Esophagus mucosa (tissue), 1 donor: ENCODE measurements around the gene FLYWCH2. TPM values are rescaled to one million over a fixed set of nuclear protein-coding genes. Genes with fewer than 3 reads are reported as not detected.

ENCODE experiments used
- ATAC-seq: fragments of 200-7000 bp; cut with Tn5 transposase; one replicate; pipeline ENCODE4 v1.9.1; 2020
- total RNA-seq: library from RNA; stranded (reverse); gene quantifications from one replicate; pipeline ENCODE4 v1.2.4, GENCODE V29; 2023
- donor health status: DM: yes; HTN: yes; CAD: no.

FLYWCH2 gene
- total RNA-seq, 1 donor from 2014 or later: 19.5 TPM

GRCh38 chr16:2854700-2855309, 28.2 kb upstream of the FLYWCH2 start:
- ATAC-seq: no peak

DNA sequence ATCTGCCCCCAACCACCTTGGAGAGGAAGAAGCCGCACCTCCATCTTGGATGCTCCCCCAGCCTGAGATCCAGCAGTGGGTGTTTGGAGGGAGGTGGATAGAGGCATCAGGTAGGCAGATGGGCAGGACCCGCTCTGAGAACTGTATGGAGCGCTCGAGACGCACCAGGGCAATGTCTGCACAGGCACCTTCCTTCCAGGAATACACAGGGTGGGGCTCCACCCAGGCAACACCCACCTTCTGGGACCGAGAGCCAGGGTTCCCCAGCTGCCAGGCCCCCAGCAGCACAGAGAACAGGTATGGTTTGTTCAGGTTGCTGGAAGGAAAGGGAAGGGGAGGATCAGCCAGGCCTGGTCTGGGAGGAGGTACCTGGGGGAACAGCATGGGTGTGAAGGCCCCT, 27.5 kb upstream of the FLYWCH2 start:
- ATAC-seq: peak; percentile 25

GRCh38 chr16:2856061-2856670, 26.8 kb upstream of the FLYWCH2 start:
- peak; percentile 56 for ATAC-seq

DNA sequence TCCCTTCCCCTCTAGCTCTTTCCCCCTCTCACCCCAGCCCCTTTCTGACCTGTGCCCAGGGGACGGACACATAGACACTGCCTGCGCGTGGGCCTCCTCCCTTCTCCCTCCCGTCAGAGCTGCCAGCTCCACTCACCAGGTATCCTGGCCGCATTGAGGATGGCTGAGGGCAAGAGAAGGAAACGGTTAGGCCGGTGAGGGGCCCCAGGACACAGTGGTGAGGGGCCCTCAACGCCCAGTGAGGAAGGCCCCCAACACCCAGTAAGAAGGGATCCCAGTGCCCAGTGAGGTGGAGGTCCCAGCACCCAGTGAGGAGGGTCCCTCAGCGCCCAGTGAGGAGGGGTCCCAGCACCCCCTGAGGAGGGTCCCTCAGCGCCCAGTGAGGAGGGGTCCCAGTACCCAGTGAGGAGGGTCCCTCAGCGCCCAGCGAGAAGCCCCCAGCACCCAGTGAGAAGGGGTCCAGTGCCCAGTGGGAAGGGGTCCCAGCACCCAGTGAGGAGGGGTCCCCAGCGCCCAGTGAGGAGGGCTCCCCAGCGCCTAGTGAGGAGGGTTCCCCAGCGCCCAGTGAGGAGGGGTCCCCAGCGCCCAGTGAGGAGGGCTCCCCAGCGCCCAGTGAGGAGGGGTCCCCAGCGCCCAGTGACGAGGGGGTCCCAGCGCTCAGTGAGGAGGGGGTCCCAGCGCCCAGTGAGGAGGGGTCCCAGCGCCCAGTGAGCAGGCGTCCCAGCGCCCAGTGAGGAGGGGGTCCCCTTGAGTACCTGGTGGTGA, 26.1 kb upstream of the FLYWCH2 start:
- no peak for ATAC-seq

- ATAC-seq: peak; percentile 74
Measured at GRCh38 chr16:2857451-2858244, 25.4 kb upstream of the FLYWCH2 start, which contains the start of gene PRSS22. TSS of gene PRSS22 (minus strand) at chr16:2858170. CDS start at chr16:2858104, 66 bp downstream.

- peak; percentile 76 for ATAC-seq
Measured at GRCh38 chr16:2858245-2859025, 24.6 kb upstream of the FLYWCH2 start.

- no peak for ATAC-seq
Measured at GRCh38 chr16:2859686-2860265, 23.2 kb upstream of the FLYWCH2 start.

DNA sequence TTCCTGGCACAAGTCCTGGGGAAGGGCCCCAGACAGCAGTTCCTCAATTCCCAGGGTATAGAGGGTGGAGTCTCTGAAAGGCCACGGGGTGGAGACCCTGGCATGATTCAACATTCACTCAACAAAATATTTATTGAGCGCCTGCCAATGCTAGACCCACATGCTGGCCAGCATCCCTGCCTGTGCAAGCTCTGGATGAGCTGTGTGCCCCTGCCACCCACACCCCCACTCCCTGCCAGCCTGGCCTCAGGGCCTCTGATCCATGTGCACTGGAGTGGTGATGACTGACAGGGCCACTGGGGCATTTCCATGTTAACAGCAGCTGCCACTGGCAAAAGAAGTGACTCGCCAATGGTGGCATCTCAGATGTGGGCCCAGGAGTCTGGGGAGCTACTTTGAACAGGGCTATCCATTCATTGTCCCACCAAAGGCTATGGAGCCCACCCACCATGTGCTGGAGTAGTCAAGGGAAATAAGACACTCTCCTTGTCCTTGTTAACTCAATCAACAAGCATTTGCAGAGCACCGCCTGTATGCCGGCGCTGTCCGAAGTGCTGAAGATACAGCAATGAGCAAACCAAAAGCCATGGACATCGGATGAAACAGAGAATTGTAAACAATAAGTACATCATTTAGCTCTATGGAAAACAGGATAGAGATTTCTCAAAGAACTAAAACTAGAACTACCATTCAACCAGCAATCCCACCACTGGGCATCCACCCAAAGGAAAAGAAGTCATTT, 22.0 kb upstream of the FLYWCH2 start:
- ATAC-seq: no peak

DNA sequence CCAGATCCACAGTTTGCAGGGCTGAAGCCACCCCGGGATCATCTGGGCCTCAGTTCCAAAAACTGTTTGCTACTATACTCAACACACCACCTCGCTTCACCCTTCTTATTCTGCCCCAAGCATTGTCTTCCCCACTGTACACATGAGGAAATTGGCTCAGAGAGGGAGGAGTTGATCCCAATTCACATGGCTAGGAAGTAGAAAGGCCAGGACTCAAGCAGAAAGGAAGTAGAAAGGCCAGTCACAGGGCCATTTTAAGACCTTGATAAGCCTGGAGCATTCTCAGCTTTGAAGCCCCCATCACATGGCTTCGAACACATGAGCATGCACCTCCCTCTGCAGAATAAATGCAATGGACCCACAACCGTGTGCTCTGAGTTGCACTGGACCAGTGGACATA, 17.4 kb upstream of the FLYWCH2 start:
- ATAC-seq: no peak

DNA sequence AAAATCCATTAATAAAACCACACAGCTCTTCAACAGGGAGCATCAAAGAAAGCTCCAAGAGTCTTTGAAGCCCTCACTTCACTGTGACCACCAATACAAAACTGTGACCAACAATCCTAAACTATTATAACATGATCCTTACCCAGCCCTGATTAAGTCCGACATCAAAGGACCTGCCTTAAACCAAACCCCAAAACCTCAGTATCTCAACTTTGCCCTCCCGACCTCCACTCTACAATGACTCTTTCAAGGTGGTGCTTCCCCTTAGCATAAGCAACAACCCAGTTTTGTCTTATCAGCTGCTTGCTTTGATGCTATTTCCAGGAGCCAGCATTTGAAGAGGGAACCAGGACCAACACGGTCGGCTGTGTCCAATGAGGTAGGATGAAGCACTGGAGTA, 16.6 kb upstream of the FLYWCH2 start:
- no peak for ATAC-seq

- ATAC-seq: no peak
Measured at GRCh38 chr16:2867661-2867986, 15.4 kb upstream of the FLYWCH2 start.

GRCh38 chr16:2867987-2868789, 14.8 kb upstream of the FLYWCH2 start:
- ATAC-seq: peak; percentile 94

DNA sequence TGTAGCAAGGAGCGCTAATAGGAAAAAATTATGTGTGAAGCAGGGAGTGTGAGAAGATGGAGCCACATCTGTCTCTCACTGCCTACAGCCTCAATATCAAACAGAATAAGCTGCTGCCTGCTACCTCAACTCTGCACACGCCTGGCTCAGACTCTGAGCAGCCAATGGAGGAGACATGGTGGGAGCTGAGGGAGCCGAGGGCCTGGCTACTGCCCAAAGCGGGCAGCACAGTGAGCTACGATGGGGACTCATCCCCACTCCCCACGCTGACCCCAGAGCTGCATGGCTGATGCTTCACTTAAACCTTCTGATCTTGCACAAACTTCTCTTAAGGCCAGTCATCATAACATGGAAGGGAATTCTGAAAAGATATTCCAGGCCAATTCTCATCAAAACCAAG, 11.1 kb upstream of the FLYWCH2 start:
- ATAC-seq: no peak

- no peak for ATAC-seq
Measured at GRCh38 chr16:2874032-2874911, 8.7 kb upstream of the FLYWCH2 start.

DNA sequence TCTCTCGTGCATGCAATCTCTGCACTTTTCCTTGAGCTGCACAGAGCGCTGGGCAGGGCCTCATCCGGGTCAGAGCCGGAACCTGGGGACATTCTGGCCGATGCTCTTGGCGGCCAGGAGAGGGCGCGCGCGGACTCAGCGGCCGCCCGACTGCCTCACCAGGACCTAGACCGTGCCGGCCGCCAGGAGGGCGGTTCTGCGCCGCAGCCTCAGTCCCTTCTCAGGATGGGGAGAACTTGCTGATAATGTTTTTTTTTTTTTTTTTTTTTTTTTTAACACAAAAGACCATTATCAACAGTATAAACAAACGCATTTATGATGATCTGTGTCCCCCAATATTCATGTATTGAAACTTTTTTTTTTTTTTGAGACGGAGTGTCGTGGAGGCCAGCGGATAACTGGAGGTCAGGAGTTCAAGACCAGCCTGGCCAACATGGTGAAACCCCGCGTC, 8.1 kb upstream of the FLYWCH2 start:
- ATAC-seq: peak; percentile 97

DNA sequence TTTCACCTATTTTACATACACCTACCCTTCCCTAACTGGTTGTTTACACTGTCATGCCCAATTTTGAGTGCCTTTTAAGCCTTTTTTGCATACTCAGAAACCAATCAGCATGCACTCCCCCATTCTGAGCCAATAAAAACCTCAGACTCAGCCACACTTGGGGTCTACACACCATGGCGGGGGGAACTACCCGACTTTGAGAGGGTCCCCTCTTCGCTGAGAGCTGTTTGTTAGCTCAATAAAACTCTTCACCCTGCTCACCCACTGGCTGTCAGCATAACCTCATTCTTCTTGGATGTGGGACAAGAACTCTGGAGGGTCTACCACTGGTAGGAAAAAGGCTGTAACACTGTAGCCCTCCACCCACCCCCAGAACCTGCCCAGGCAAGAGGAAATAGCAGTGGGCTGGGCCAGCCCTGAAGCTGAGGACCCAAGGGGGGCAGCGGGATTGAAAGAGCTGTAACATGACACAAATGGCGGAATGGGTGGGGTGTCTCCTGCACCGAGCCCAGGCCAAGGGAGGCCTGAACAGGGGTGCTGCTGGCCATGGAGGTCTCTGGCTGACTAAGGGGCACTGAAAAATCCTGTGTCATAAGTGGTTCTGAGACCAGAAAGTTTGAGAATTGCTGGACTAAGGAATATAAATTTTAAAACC, 3.0 kb upstream of the FLYWCH2 start:
- no peak for ATAC-seq

DNA sequence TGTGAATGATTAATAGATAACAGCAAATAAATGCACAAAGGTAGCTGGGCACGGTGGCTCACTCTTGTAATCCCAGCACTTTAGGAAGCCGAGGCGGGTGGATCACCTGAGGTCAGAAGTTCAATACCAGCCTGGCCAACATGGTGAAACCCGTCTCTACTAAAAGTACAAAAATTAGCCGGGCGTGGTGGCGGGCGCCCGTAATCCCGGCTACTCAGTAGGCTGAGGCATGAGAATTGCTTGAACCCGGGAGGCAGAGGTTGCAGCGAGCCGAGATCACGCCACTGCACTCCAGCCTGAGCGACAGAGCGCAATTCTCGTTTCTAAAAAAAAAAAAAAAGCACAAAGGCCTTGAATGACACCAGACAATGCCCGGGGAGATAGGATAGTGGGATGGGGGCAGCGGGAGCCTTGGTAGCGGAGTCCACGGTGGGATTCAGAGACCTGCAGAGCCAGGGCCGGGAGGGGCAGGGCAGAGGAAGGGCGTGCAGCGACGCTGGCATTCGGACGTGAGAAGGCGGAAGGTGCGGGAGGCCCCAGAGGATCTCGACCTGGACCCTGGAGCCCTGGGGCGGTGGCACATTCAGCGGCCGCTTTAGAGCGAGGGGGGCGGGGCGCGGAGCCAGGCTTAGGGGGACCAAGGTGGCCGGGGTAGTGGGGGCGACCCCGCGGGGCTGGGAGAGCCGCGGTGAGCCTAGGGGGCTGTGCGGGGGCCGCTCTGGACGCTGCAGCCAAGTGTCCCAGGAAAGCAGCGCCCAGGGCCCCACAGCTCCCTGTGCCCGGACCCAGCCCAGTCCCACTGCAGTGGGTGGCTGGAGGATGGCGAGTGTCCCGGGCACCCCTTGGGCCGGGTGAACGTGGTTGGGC, 999 bp upstream of the FLYWCH2 start:
- peak; percentile 22 for ATAC-seq
